HepG2 (cell line): Measurements from ENCODE around the gene SLC5A5. TPM values are rescaled to one million over a fixed set of nuclear protein-coding genes. Genes with fewer than 3 reads are reported as not detected.

Source experiments
- ATF7-NPFF ChIP-seq: sonication (generic); formaldehyde crosslinking; IDR thresholded peaks from 2 replicates; pipeline ENCODE4 v1.8.1; 2023; ENCODE audit warnings: mild to moderate bottlenecking, low read depth, missing genetic modification reagents, moderate library complexity
- CHD2 ChIP-seq: IDR thresholded peaks from 2 replicates; pipeline ENCODE4 v1.6.1; 2011; ENCODE audit warnings: low read depth, low read length, improper control_type of control experiment
- DNMT1 ChIP-seq: sonication (generic); formaldehyde crosslinking; IDR thresholded peaks from 2 replicates; pipeline ENCODE4 v1.5.1; 2020; ENCODE audit warnings: mild to moderate bottlenecking, missing genetic modification reagents
- KIAA2018 ChIP-seq: sonication (generic); formaldehyde crosslinking; IDR thresholded peaks from 2 replicates; pipeline ENCODE4 v1.5.0; 2020; ENCODE audit warnings: mild to moderate bottlenecking, missing genetic modification reagents, borderline replicate concordance
- LRRFIP1 ChIP-seq: sonication (generic); formaldehyde crosslinking; conservative IDR thresholded peaks from 2 replicates; pipeline ENCODE4 v1.4.0; 2020; ENCODE audit warnings: missing genetic modification reagents
- MXD4 ChIP-seq: IDR thresholded peaks from 2 replicates; pipeline ENCODE4 v1.6.1; 2016; ENCODE audit warnings: mild to moderate bottlenecking, missing biosample characterization, missing genetic modification reagents
- PCBP1 ChIP-seq: fragments of 200-400 bp; formaldehyde crosslinking; IDR thresholded peaks from 2 replicates; pipeline ENCODE4 v1.6.1; 2017; ENCODE audit warnings: mild to moderate bottlenecking, low read depth, low read length, borderline replicate concordance
- RBM39 ChIP-seq: fragments of 200-400 bp; formaldehyde crosslinking; IDR thresholded peaks from one replicate; pipeline ENCODE4 v1.6.1; 2018; ENCODE audit warnings: antibody characterized with exemption, mild to moderate bottlenecking, low read depth, low read length; ENCODE audit not compliant: poor library complexity, severe bottlenecking
- SP4 ChIP-seq: sonication (generic); formaldehyde crosslinking; IDR thresholded peaks from 2 replicates; pipeline ENCODE4 v1.8.1; 2023; ENCODE audit warnings: mild to moderate bottlenecking, missing genetic modification reagents
- polyA plus RNA-seq, 8 experiments: library from polyadenylated mRNA; depleted of rRNA in 3 of 8; stranded (reverse) in 7 of 8; unstranded in 1 of 8; fragments of >200 nt; fragmentation: Illumina TruSeq in 4 of 8; extraction: Trizol in 4 of 8; gene quantifications; 2 replicates each; pipeline versions ENCODE4 v1.2.1 to v1.2.3, GENCODE V29; 2011 to 2016; ENCODE audit warnings: low read depth in 4 of 8, missing spikeins in 1 of 8, mixed read lengths in 1 of 8; ENCODE audit not compliant: insufficient read depth in 1 of 8
- total RNA-seq, 5 experiments: library from RNA; depleted of rRNA; stranded (reverse); fragments of >200 nt; fragmentation: Illumina TruSeq; extraction: Trizol; gene quantifications; 2 replicates each; pipeline ENCODE4 v1.2.3, GENCODE V29; 2016; ENCODE audit warnings: low read depth in 1 of 5
- TF ChIP-seq, protein P1 (sequence below): sonication (generic); formaldehyde crosslinking; IDR thresholded peaks from 2 replicates; pipeline ENCODE4 v1.5.1; 2020; ENCODE audit warnings: mild to moderate bottlenecking, missing genetic modification reagents, borderline replicate concordance
- TF ChIP-seq, protein P2 (sequence below): sonication (generic); formaldehyde crosslinking; IDR thresholded peaks from 2 replicates; pipeline ENCODE4 v1.8.1; 2023; ENCODE audit warnings: mild to moderate bottlenecking, missing genetic modification reagents, borderline replicate concordance

The SLC5A5 gene
- total and polyA plus RNA-seq, 2 of the 13 experiments (the other 11 are each of a cell fraction or from before 2014, with no cell fraction given): not detected

DNA sequence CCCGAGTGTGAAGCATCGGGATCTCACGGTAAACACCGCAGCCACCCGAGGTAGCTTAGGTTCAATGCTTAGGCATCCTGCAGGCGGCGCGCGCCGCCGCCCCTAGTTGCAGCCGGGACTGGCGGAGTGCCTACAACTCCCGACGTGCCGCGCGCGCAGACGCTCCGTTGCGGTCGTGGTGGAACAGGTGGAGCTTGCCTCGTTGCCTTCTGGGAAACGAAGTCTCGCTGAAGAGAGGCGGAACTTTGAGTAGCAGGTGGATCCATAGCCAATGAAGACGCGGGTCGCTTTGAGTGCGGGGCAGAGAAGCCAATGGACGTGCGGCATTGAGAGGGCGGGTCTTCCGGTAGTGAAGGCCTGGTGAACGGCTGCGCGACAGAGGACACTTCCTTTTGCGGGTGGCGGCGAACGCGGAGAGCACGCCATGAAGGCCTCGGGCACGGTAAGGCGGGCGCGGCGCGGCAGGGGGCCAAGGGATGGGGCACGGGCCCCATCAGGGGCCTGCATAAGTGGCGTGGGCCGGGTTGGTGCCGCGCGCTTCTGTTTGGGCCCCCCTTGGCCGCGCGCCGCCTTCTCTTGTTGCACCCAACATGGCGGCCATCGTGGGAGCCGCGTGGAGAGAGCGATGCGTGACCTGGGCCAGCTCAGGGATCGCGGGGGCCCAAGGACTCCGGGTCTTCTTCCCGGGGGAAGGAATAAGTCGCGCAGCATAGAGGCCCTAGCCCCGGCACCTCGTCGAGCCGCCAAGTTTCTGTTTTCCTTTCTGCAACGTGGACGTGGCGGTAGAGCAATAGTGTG is 12.0 kb upstream of the SLC5A5 start, which contains the start of gene RPL18A (continued):
- no peak for TF ChIP-seq LRRFIP1 (CRISPR knock-in tag)
- TF ChIP-seq, protein P1, sequence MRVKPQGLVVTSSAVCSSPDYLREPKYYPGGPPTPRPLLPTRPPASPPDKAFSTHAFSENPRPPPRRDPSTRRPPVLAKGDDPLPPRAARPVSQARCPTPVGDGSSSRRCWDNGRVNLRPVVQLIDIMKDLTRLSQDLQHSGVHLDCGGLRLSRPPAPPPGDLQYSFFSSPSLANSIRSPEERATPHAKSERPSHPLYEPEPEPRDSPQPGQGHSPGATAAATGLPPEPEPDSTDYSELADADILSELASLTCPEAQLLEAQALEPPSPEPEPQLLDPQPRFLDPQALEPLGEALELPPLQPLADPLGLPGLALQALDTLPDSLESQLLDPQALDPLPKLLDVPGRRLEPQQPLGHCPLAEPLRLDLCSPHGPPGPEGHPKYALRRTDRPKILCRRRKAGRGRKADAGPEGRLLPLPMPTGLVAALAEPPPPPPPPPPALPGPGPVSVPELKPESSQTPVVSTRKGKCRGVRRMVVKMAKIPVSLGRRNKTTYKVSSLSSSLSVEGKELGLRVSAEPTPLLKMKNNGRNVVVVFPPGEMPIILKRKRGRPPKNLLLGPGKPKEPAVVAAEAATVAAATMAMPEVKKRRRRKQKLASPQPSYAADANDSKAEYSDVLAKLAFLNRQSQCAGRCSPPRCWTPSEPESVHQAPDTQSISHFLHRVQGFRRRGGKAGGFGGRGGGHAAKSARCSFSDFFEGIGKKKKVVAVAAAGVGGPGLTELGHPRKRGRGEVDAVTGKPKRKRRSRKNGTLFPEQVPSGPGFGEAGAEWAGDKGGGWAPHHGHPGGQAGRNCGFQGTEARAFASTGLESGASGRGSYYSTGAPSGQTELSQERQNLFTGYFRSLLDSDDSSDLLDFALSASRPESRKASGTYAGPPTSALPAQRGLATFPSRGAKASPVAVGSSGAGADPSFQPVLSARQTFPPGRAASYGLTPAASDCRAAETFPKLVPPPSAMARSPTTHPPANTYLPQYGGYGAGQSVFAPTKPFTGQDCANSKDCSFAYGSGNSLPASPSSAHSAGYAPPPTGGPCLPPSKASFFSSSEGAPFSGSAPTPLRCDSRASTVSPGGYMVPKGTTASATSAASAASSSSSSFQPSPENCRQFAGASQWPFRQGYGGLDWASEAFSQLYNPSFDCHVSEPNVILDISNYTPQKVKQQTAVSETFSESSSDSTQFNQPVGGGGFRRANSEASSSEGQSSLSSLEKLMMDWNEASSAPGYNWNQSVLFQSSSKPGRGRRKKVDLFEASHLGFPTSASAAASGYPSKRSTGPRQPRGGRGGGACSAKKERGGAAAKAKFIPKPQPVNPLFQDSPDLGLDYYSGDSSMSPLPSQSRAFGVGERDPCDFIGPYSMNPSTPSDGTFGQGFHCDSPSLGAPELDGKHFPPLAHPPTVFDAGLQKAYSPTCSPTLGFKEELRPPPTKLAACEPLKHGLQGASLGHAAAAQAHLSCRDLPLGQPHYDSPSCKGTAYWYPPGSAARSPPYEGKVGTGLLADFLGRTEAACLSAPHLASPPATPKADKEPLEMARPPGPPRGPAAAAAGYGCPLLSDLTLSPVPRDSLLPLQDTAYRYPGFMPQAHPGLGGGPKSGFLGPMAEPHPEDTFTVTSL (CRISPR knock-in tag): no peak
- TF ChIP-seq SP4 (CRISPR knock-in tag): peak; percentile 89
- TF ChIP-seq MXD4 (CRISPR knock-in tag): peak; percentile 82
- TF ChIP-seq DNMT1 (CRISPR knock-in tag): no peak
- no peak for TF ChIP-seq ATF7-NPFF (CRISPR knock-in tag)
- TF ChIP-seq, protein P2, sequence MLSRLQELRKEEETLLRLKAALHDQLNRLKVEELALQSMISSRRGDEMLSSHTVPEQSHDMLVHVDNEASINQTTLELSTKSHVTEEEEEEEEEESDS (CRISPR knock-in tag): 0 out of 2 replicates have a peak, but pooled peaks have one; percentile 35
- TF ChIP-seq PCBP1: peak; percentile 76; the same call in 1 of the 2 replicates
- TF ChIP-seq KIAA2018 (CRISPR knock-in tag): 0 out of 2 replicates have a peak, but pooled peaks have one; percentile 31
- peak; percentile 94 for TF ChIP-seq RBM39
- TF ChIP-seq CHD2: no peak
